ENCODE measurements around the gene POC5.

- no peak for TF ChIP-seq ZNF800 (CRISPR knock-in tag; IDR thresholded peaks at IDR 0.05)
- TF ChIP-seq, protein P1, sequence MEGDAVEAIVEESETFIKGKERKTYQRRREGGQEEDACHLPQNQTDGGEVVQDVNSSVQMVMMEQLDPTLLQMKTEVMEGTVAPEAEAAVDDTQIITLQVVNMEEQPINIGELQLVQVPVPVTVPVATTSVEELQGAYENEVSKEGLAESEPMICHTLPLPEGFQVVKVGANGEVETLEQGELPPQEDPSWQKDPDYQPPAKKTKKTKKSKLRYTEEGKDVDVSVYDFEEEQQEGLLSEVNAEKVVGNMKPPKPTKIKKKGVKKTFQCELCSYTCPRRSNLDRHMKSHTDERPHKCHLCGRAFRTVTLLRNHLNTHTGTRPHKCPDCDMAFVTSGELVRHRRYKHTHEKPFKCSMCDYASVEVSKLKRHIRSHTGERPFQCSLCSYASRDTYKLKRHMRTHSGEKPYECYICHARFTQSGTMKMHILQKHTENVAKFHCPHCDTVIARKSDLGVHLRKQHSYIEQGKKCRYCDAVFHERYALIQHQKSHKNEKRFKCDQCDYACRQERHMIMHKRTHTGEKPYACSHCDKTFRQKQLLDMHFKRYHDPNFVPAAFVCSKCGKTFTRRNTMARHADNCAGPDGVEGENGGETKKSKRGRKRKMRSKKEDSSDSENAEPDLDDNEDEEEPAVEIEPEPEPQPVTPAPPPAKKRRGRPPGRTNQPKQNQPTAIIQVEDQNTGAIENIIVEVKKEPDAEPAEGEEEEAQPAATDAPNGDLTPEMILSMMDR (CRISPR knock-in tag; IDR thresholded peaks at IDR 0.05) = no peak
Observed at GRCh38 chr5:75677607-75678006, 39.6 kb downstream of the POC5 start.
